ENCODE results near the gene DUSP9.
"Not testable (repeated sequence)": the region's sequence is repeated elsewhere in the genome, so short reads cannot be mapped to it uniquely, and the experiment has no call there.

The DUSP9 gene

DNA sequence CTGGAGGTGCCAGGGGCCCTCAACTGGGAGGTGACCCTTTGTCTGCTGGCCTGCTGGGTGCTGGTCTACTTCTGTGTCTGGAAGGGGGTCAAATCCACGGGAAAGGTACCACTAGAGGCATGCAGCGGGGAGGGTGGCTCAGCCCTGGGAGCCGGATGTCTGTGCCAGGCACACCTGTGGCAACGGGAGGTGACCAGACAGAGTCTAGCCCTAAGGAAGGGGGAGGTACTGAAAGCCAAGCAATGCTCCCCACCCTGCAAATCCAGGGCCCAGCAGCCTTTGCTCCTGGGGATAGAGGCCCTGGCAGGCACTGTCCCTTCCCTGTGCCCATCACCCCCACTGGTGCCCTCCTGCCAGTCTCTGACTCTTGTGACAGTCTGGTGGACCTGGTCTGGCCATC is 45.0 kb downstream of the DUSP9 start:
- DNase-seq, result no peak
- H3K27me3 ChIP-seq, result no peaks in the 10 kb centered on the region
- H3K36me3 ChIP-seq, result peaks cover 0 to 30% (median 4%) of the 10 kb centered on the region in 3 donors
- intact Hi-C loops (cut with DNase I; ENCODE audit: low total_unique reads), result no loop called here
- no peaks in the 10 kb centered on the region for H3K9me3 ChIP-seq
- H3K27ac ChIP-seq, result no peak overlapping the region
- H3K4me1 ChIP-seq, result peaks cover 0 to 16% (median 8%) of the 10 kb centered on the region in 4 donors
- H3K4me3 ChIP-seq, result no peak overlapping the region
- no peak for TF ChIP-seq CTCF (IDR thresholded peaks at IDR 0.05)

DNA sequence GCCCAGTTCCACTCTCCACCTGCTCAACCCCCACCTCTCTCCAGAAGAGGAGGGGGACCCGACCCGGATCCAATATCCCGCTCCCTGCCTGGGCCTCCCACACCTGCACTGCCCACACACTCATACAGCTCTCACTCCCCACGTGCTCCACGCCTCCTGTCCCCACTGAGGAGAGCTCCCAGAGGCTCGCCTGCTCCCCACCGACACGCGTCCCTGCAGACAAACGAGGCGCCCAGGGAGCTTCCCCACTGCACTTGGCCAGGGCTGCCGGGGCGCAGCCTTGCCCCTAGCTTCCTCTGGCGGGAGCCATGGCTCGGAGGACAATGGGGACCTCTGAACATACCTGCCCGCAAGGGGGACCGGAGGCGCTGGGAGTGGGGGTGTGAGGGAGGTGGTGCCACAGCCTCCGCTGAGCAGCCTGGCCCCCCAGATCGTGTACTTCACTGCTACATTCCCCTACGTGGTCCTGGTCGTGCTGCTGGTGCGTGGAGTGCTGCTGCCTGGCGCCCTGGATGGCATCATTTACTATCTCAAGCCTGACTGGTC is 45.7 kb downstream of the DUSP9 start:
- Histone ChIP-seq H3K4me3 (no peak overlapping the region), H3K27me3 (no peaks in the 10 kb centered on the region), H3K36me3 (peaks cover 0 to 37% (median 4%) of the 10 kb centered on the region in 3 donors), H3K9me3 (no peaks in the 10 kb centered on the region), H3K4me1 (peaks cover 0 to 12% (median 6%) of the 10 kb centered on the region in 4 donors), H3K27ac (no peak overlapping the region)
- DNase-seq, result no peak
- TF ChIP-seq CTCF (IDR thresholded peaks at IDR 0.05), result no peak
- intact Hi-C loops (cut with DNase I; ENCODE audit: low total_unique reads), result no loop called here

GRCh38 chrX:153693216-153694086 is 46.4 kb downstream of the DUSP9 start:
- TF ChIP-seq CTCF (IDR thresholded peaks at IDR 0.05), result no peak
- intact Hi-C loops (cut with DNase I; ENCODE audit: low total_unique reads), result no loop called here
- Histone ChIP-seq H3K4me3 (no peak overlapping the region), H3K27me3 (no peaks in the 10 kb centered on the region), H3K27ac (no peak overlapping the region), H3K9me3 (no peaks in the 10 kb centered on the region), H3K4me1 (peaks cover 0 to 12% (median 6%) of the 10 kb centered on the region in 4 donors), H3K36me3 (peaks cover 0 to 38% (median 4%) of the 10 kb centered on the region in 3 donors)
- no peak for DNase-seq

GRCh38 chrX:153694256-153694655 is 47.3 kb downstream of the DUSP9 start:
- H3K27me3 ChIP-seq; H3K9me3 ChIP-seq; H3K27ac ChIP-seq; DNase-seq; intact Hi-C loops (cut with DNase I; ENCODE audit: low total_unique reads); H3K4me3 ChIP-seq: not testable (repeated sequence)
- peaks cover 0 to 14% (median 6%) of the 10 kb centered on the region in 4 donors for H3K4me1 ChIP-seq
- H3K36me3 ChIP-seq, result peaks cover 0 to 38% (median 4%) of the 10 kb centered on the region in 3 donors

DNA sequence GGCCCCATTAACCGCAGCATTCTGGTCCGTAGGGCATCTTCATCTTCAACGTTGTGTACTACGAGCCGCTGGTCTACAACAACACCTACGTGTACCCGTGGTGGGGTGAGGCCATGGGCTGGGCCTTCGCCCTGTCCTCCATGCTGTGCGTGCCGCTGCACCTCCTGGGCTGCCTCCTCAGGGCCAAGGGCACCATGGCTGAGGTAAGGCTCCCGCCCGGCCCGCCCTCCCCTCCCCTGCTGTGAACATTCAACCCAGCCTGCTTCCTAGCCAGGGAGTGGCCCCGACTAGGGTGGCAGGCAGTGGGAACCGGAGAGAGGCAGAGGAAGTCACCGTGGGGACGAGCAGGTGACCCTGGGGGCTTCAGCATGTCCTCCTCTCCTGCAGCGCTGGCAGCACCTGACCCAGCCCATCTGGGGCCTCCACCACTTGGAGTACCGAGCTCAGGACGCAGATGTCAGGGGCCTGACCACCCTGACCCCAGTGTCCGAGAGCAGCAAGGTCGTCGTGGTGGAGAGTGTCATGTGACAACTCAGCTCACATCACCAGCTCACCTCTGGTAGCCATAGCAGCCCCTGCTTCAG is 47.8 kb downstream of the DUSP9 start:
- intact Hi-C loops (cut with DNase I; ENCODE audit: low total_unique reads), result no loop called here

More for the DNA sequence above, 47.8 kb downstream of the DUSP9 start:
- DNase-seq, result no peak
- H3K27ac ChIP-seq, result no peak overlapping the region
- no peak for TF ChIP-seq CTCF (IDR thresholded peaks at IDR 0.05)
- H3K27me3 ChIP-seq, result no peaks in the 10 kb centered on the region
- no peak overlapping the region for H3K4me3 ChIP-seq
- H3K4me1 ChIP-seq, result peaks cover 0 to 16% (median 3%) of the 10 kb centered on the region in 4 donors
- H3K9me3 ChIP-seq, result no peaks in the 10 kb centered on the region
- H3K36me3 ChIP-seq, result peaks cover 0 to 38% (median 4%) of the 10 kb centered on the region in 3 donors

All from tibial artery (tissue), 4 donors.